Neuron (in vitro differentiated cells): ENCODE measurements around the gene CTIF.

Source experiments
- H2AFZ ChIP-seq: one replicate; pipeline ENCODE4 v1.6.1; 2013; ENCODE audit warnings: low read depth, mild to moderate bottlenecking, inconsistent platforms, low read length, moderate library complexity
- H3K27me3 ChIP-seq: one replicate; pipeline ENCODE4 v1.6.1; 2013; ENCODE audit warnings: low read length; ENCODE audit not compliant: insufficient read depth
- H3K36me3 ChIP-seq: one replicate; pipeline ENCODE4 v1.6.1; 2013; ENCODE audit warnings: low read length; ENCODE audit not compliant: insufficient read depth
- H3K4me1 ChIP-seq: one replicate; pipeline ENCODE4 v1.6.1; 2013; ENCODE audit warnings: low read length; ENCODE audit not compliant: insufficient read depth
- H3K4me3 ChIP-seq: 2 replicates; pipeline ENCODE4 v1.5.1; 2013; ENCODE audit warnings: mild to moderate bottlenecking, low read length, moderate library complexity
- H3K9me3 ChIP-seq: one replicate; pipeline ENCODE4 v1.6.1; 2013; ENCODE audit warnings: low read length

The CTIF gene

DNA sequence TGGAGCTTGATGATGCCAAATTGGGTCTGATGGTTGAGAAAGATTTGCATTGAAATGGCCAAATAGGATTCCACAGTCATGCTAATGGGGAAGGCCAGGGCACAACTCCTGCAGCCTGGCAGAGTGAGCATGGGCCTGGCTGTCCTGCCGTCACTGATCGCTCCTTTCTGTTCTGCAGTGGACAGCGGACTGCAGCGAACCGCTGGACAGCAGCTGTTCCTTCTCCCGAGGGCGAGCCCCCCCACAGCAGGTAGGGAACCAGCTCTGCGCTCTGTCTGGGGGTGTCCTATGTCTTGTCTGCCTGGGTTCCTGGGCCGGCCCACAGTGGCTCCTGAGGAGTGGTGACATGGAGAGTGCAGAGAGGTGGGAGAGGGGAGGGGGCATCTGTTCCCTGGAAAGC lies 97.6 kb downstream of the CTIF start:
- Histone ChIP-seq H3K9me3 (no peaks in the 10 kb centered on the region), H3K36me3 (no peaks in the 10 kb centered on the region), H2AFZ (no peak overlapping the region), H3K4me3 (no peak overlapping the region), H3K4me1 (no peaks in the 10 kb centered on the region), H3K27me3 (no peaks in the 10 kb centered on the region)

DNA sequence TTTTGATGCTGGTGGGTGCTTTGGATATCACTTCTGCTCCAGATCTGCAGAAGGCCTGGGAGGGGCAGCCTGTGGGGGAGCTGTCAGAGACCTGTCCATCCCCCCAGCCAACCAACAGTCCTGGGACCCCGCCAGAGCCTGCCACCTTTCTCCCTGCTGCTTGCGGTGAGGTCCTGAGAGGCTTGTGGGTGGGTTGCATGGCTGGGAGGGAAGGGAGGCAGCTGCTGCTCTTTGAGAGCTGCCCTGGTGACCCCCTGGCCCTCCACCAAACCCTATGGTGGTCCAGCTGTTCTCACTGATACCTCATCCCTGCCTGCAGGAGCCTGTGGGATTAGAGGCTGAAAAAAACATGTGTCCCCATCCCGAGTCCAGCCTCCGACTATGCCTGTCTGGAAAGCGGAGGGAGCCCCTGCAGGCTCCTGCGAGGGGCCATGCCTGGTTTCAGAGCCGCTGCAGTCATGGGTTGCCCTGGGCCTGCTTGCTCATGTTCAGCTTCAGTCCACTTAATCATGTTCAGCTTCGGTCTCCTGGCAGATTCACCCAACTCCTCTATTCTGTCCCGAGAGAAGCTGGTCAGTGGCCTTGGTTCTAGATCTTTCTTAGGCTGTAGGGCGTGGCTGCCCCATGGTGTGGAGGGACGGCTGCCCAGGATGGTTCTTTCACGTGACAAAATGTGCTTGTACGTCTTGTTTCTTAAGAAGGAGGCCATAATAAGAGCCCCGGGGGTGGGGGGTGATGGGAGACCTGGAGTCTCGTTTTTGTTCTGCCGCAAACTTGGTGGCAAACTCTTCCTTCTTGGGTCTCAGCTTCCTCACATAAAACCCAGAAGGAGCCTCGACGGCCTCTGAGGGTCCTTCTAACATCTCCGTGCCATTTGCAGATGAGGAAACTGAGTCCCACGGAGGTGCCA lies 98.5 kb downstream of the CTIF start:
- Histone ChIP-seq H3K36me3 (no peaks in the 10 kb centered on the region), H2AFZ (no peak overlapping the region), H3K9me3 (no peaks in the 10 kb centered on the region), H3K27me3 (no peaks in the 10 kb centered on the region), H3K4me1 (no peaks in the 10 kb centered on the region), H3K4me3 (no peak overlapping the region)

DNA sequence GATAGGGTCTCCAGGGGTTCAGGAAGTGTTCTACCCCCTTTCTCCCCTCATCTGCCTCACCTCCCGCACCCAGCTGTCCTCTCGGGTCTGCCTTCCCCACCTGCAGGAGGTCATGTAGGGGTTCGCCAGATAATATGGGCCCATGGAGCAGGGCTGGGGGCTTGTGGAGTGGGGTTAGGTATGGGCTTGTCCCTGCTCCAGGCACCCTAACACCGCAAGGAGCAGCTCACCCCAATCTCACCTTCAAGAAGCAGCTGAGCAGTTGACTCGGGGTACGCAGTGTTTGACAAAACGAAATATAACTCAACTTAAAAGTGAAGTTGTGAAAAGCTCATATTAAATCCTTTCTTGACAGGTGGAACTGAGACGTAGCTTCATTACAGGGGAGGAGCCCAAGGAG lies 99.6 kb downstream of the CTIF start:
- Histone ChIP-seq H3K4me3 (no peak overlapping the region), H3K27me3 (no peaks in the 10 kb centered on the region), H3K36me3 (no peaks in the 10 kb centered on the region), H3K9me3 (no peaks in the 10 kb centered on the region), H3K4me1 (no peaks in the 10 kb centered on the region), H2AFZ (no peak overlapping the region)

DNA sequence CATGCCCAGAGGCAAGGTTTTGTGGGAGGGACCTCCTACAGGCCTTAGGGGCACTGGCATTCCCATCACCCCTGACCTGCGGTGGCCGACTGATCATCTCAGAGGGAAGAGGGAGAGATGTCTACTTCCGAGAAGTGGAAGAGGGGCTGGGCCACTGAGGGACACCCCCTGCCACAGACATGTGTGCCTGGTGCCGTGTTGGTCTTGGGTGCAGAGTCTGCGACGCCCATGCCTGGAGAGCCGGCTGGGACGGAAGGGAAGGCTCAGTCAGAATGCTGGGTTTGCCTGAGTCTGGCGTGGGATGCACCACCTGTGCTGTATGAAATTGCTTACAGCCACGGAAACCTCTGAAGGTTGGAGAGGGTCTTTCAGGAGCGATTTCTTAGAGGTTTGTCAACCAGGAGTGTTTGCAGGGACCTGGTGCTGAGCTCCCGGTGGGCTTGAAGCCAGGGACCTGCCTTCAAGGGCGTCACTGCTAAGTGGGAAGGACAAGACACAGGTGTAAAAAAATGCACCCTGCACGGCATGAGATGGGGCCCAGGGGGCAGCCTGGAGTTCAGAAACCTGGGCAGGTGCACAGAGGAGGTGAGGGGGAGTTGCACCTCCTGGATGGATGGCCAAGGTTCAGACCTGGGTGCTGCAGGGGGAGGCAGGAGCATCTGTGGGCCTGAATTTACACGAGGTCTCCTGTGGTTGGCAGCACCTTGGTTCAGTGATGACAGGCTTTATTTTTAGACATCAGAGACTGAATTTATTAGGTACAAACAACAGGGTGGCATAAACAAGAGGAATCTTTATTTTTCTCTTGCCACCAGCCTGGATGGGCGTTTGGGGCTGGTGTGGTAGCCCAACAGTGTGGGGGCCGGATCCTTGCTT lies 100.3 kb downstream of the CTIF start:
- Histone ChIP-seq H2AFZ (no peak overlapping the region), H3K27me3 (no peaks in the 10 kb centered on the region), H3K4me3 (no peak overlapping the region), H3K9me3 (no peaks in the 10 kb centered on the region), H3K4me1 (no peaks in the 10 kb centered on the region), H3K36me3 (no peaks in the 10 kb centered on the region)

DNA sequence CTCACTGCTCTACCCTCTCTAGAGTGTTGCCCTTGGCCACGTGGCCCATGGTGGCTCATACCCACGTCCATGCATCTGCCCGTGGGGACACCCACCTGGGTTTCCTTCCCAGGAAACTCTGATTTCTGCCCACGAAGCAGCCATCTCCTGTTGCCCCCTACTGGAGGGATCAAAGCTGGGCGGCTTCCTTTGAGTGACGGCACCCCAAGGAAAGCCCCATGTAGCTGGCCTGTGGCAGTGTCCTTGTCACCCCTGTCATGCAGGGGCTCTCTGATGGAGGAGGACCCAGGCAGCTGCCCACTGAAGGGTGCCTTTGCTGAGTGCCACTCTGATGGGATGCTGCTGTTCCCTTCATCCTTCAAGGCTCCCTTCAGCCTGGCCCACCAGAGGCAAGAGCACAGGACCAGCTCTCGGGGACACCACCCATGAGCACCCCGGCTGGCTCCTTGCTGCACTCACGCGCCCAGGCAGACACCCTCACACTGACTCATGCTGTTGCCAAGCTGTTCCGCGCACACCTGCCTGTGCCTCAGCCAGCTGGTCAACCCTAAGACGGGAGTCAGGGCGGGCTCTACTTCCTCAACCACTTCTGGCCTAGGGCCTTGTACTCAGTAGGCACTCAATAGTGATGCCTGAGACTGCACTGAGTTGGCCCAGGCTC lies 101.1 kb downstream of the CTIF start:
- Histone ChIP-seq H3K9me3 (no peaks in the 10 kb centered on the region), H2AFZ (no peak overlapping the region), H3K36me3 (no peaks in the 10 kb centered on the region), H3K4me3 (no peak overlapping the region), H3K4me1 (no peaks in the 10 kb centered on the region), H3K27me3 (no peaks in the 10 kb centered on the region)

DNA sequence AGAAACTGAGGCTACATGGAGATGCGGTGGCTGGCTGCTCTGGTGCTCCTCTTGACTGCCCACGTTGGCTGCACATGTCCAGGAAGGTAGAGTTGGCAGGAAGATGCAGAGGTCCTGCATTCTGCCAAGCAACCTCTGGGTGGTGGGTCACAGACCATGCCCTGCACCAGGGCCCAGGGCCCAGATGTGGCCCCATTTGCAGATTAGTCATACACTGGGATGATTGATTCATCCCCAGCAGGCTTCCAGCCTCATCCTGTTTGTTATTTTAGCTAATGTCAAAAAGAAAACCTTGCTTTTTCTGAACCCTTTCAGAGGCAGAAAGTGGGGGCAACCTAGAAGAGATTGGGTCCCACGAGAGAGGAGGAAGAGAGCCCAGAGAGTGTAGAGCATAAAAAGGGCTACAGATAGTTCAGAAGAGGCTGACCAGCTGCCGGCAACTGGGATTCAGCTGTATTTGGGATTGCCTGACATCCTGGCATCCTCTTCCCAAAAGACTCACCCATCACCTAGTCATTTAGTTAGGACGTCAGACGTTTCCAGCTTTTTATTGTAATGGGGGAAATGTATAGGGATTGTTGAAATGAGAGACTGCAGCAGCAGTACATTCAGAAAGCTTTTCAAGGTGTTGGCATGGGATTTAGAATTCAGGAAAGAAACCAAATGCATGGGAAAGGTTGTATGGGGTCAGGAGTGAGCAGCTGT lies 101.9 kb downstream of the CTIF start:
- Histone ChIP-seq H3K27me3 (no peaks in the 10 kb centered on the region), H2AFZ (no peak overlapping the region), H3K4me1 (no peaks in the 10 kb centered on the region), H3K36me3 (no peaks in the 10 kb centered on the region), H3K4me3 (no peak overlapping the region), H3K9me3 (no peaks in the 10 kb centered on the region)

DNA sequence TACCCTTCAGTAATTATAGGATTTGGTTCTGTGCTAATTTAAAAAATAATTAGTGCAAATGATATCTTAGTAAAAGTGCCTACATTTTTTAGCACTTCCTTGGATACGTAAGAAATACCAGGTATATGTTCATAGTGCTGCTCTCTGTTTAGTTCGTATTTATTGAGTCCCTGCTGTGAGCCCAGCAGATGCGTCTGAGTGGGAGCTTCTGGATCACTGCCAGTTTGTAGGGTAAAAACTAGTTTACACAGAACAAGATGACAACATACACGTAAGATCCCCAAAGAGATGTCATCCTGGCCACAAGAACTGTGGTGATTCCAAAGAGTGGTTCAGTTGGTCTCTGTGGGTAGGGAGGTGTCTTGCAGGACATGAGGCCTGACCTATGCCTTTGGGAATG lies 103.2 kb downstream of the CTIF start:
- Histone ChIP-seq H3K4me1 (no peaks in the 10 kb centered on the region), H3K4me3 (no peak overlapping the region), H3K36me3 (no peaks in the 10 kb centered on the region), H2AFZ (no peak overlapping the region), H3K27me3 (no peaks in the 10 kb centered on the region), H3K9me3 (no peaks in the 10 kb centered on the region)

DNA sequence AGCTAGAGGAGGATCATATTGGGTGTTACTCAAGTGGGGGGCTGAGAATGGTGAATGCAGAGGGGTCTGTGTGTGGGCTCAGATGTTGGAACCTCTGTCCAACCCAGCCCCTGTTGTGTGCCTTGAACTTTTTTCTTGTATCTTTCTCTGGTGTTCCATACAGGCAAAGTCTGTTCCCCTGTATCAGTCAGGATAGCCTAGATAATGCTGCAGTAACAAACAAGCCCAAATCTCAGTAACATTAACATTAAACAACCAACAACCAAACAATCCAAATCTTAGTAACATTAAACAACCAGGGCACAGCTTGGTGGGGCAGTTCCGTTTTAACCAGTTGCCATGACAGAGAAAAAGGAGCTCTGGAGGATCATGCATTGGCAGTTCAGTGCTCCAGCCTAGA lies 103.7 kb downstream of the CTIF start:
- H2AFZ ChIP-seq: no peak overlapping the region
- no peaks in the 10 kb centered on the region for H3K36me3 ChIP-seq
- no peaks in the 10 kb centered on the region for H3K27me3 ChIP-seq
- no peaks in the 10 kb centered on the region for H3K4me1 ChIP-seq
- H3K4me3 ChIP-seq: no peak overlapping the region
- H3K9me3 ChIP-seq: no peaks in the 10 kb centered on the region

DNA sequence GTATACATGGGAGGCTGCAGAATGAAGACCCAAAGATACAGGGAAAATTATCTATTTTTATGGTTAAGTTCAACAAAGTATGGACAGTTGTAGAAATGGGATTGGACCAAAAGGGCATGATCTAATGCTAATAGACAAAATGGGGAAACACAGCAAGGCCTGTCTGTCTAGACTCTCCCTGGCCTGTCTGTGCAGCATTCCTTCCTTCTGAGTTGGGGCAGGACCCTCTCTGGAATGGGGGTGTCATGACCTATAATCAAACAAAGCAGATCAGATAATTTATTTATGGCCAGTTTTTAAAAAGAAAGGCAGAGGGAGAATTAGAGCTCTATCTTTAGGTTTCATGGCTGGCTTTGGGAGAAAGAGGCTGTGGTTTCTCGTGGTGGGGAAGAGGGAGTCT lies 104.4 kb downstream of the CTIF start:
- no peaks in the 10 kb centered on the region for H3K36me3 ChIP-seq

DNA sequence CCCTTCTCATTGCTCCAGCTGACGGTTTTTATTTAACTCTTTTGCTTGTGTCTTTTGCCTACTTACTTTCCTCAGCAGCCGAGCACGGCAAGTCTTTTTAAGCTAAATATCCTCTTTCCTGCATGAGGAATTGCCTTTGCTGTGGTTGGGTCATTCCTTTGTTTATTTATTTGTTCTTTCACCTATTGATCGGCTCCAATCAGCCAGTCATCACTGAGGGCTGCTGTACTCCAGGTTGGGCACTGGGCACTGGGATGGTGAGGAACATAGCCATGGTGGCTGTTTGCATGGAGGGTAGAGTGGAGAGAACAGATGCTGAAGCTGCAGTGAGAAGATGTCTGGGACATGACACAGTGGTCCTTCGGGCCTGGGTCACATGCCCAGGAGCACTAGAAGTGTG lies 105.2 kb downstream of the CTIF start:
- no peaks in the 10 kb centered on the region for H3K36me3 ChIP-seq
- H3K4me1 ChIP-seq: no peaks in the 10 kb centered on the region
- H3K9me3 ChIP-seq: no peaks in the 10 kb centered on the region
- H2AFZ ChIP-seq: no peak overlapping the region
- no peak overlapping the region for H3K4me3 ChIP-seq
- H3K27me3 ChIP-seq: no peaks in the 10 kb centered on the region

More for the DNA sequence above, 104.4 kb downstream of the CTIF start:
- no peaks in the 10 kb centered on the region for H3K9me3 ChIP-seq
- no peaks in the 10 kb centered on the region for H3K4me1 ChIP-seq
- no peak overlapping the region for H3K4me3 ChIP-seq
- H3K27me3 ChIP-seq: no peaks in the 10 kb centered on the region
- no peak overlapping the region for H2AFZ ChIP-seq

DNA sequence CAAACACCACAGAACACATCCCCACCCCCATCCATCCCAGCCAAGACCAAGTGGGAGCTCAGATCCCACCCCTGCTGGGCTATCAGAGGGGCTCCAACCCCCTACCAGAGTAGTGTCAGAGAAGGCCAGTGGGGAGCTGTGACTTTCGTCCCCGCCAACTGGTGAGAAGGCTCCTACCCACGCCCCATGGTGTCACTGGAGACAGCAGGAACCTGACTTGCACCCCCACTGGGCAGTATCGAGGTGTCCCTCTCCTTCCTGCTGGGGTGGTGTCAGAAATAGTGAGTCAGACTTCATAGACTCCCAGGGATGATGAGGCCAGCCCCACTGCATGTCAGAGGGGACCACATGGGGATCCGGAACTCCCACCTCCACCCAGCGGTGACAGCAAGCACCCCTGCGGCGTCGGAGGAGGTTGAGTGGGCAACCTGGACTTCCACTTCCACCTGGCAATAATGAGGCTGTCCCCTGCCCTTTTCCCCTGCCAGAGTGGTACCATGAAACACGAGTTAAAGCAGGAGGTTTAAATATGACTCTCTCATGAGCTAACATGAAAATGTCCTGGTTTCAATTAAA lies 106.7 kb downstream of the CTIF start:
- no peaks in the 10 kb centered on the region for H3K36me3 ChIP-seq
- H3K9me3 ChIP-seq: no peaks in the 10 kb centered on the region
- no peaks in the 10 kb centered on the region for H3K4me1 ChIP-seq
- no peak overlapping the region for H3K4me3 ChIP-seq
- no peak overlapping the region for H2AFZ ChIP-seq
- H3K27me3 ChIP-seq: no peaks in the 10 kb centered on the region

DNA sequence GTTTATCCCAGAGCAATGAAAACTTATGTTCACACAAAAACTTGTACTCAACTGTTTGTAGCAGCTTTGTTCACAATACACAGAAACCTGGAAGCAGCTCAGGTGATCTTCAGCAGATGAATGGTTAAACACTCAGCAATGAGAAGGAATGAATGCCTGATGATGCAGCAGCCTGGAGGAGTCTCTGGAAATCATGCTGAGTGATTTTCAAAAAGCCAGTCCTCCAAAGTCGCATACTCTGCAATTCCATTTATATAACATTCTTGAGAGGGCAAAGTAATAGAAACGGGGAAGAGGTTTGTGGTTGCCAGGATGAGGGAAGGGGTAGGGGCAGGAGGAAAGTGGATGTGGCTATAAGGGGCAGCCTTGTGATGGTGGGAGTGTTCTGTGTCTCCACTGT lies 108.1 kb downstream of the CTIF start:
- no peaks in the 10 kb centered on the region for H3K4me1 ChIP-seq
- H3K27me3 ChIP-seq: no peaks in the 10 kb centered on the region
- no peak overlapping the region for H3K4me3 ChIP-seq
- no peaks in the 10 kb centered on the region for H3K36me3 ChIP-seq
- H3K9me3 ChIP-seq: no peaks in the 10 kb centered on the region
- H2AFZ ChIP-seq: no peak overlapping the region
